Measurements from ENCODE around the gene ZNF213.
"Not testable (repeated sequence)": the region's sequence is repeated elsewhere in the genome, so short reads cannot be mapped to it uniquely, and the experiment has no call there.

ZNF213 gene

DNA sequence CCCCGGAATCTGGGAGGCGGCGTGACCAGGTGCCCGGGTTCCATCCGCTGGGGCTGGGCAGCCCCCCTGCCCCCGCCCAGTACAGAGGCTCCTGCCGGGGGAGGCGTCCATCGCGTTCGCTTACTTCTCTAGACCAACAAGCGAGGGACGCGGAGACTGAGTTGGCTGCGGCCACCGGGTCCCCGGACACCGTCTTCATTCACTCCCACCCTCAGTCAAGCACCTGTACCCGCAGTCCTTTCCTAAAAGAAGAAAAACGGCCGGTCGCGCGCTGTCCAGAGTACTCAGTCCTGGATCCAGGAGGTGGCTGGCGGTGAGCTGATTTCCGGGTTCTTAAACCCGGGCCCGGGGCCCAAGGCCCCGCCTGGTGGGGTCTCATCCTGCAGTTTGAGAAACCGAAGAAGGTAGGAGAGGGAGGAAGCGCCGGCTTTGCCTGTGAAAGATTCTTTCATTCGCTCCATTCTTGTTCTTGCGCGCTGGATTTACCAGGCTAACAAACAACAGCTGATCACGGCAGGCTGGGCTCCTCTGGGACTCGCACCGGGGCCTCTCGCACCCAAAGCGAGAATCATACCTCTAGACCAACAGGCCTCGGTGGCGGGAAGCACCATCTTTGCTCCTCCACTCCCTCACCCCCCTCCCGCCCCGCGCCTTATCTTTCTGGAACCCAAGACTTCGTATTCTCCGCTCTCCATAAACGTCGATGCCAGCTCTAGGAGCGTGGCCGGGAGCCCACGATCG, 35.8 kb downstream of the ZNF213 start:
- DNase-seq (ENCODE audit: low spot score), result peak; percentile 50

DNA sequence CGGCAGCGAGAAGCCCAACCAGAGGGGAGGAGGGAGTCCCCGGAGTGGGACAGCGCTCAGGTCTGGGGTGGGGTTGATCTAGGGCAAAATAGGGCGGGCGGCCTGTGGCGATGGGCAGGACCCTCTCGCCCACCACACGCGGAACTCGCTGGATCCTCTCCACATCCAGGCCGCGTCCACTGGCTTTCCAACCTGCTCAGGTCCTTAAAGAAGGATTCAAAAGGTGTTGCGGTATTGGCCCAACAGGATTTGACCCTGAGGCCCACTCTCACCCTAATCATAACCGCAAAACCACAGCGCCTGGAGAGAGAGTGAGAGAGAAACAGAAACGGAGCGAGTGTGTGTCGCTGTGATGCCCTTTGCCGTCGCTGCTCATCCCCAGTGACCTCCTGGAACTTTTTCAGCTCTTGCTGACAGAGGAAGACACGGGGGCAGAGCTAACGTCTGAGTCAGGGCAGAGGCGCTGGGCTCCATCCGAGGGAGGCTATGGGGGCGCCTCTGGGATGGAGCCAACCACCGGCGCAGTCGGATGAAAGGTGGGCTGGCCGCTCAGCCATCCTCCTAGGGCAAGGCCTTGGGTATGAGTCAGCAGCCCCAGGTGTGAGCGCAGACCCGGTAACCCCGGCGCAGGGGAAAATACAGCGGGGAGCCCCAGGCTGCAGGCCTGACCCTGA, 36.5 kb downstream of the ZNF213 start:
- no peak for DNase-seq (ENCODE audit: low spot score)

DNA sequence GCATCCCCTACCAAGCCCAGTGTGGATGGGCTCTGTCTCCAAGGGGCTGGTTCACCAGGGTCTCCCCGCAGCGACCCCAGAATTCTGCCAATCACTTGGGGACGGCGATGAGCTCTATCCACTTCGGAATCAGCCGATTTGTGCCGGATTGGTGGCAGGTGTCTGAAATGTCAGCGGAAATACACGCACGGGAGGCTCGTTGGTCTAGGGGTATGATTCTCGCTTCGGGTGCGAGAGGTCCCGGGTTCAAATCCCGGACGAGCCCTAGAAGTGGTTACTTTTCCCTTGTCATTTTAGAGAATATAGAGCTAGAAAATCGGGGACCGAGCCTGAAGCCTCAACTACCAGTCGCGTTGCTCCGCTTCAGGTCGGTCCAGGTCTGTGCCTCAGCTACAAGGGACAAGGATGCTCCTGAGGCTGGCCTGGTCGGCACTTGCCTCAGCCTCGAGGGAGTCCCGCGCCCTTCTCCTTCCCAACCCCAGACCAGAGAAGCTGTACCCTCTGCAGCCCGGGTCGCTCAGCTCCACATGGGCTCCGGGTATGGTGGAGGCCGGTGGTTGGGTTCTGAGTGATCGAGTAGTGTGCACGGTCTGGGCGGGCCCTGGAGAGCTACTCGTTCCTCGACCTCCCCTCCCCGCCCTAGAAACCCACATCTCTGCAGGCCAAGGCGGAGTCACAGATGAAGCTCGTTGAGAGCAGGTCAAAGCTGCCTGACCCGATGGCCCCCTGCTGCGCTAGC, 37.2 kb downstream of the ZNF213 start:
- peak; percentile 61 for DNase-seq (ENCODE audit: low spot score)

DNA sequence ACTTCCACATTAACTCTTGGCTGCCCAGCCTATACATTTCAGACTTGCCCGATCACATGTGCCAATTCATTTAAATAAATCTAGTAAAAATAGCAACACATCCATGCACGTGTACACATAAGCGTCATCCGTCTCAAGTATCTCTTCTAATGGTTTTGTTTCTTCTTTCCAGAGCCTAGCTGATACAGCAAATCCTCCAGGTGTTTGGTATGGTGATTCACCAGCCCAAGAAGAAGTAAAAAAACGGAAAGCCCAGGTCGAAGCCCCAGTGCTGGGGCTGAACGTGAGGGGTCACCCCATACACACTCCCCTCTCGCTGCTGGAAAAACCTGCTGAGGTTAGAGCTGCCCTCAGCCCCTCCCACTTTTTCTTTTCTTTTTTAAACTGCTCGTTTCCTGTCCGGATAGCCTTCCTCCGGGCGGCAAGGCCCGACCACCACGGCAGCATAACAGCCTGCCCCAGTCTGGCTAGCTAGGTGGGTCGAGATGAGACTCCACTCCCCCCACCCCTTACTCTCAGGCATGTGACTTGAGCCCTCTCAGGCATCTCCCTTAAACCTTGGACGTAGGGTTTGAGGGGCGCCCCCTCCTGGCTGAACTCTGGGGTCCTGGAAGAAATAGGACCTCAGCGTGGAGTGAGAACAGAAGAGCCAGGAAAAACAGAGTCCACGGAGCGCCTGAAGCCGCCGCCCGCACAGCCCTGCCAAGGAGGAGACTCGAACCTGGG, 39.2 kb downstream of the ZNF213 start:
- DNase-seq (ENCODE audit: low spot score), result peak; percentile 81

DNA sequence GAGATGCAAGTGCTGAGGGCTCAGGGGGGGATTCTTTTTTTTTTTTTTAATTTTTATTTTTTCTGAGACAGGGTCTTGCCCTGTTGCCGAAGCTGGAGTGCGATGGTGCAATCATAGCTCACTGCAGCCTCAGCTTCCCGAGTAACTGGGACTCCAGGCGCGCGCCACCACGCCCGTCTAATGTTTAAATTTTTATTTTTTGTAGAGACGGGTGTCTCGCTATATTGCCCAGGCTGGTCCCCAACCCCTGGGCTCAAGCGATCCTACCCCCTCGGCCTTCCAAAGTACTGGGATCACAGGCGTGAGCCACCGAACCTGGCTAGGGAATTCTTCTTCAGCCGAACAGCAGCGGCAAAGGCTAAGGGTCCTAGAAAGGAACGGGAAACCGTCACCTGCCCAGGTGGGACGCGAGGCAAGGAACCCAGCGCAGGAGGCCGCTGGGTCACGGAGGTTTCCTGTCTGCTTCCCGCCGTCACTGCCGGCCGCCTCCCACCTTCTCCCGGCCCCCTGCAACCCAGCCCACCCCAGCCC, 39.9 kb downstream of the ZNF213 start:
- DNase-seq (ENCODE audit: low spot score), result no peak

DNA sequence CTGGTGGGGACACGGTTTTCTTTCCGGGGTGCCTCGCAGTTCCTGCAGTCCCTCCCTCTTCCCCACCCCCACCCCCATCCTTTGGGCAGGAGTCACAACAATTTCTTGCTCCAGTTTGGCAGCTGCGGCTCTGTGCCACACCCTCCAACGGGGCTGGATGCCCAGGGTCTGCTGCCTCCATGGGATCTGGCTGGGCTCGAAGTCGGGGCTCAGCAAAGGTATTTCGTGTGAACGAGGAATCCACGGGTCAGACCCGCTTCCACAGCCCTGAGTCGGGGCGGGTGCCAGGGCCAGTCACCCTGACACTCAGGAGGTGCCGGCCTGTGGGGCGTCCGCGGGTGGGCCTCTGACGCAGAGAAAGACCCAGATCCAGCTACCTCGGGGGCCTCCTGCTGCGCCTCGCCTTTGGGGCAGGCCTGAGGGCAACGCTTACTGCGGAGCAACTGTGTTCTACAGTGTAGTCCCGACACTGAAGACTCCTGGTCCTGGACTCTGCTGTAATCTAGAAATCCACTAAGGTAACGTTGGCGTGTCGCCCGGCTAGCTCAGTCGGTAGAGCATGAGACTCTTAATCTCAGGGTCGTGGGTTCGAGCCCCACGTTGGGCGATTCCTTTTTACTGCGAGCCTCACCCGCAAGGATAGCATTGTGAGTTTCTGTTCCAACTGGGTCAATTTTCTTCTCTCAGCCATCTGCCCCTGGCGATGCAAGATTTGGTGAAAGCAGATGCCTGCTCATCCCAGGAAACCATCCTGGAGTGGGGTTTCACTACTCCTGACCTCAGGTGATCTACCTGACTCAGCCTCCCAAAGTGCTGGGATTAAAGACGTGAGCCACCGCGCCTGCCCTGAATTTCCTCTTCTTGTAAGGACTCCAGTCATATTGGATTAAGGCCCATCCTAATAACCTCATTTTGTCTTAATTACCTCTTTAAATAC, 40.6 kb downstream of the ZNF213 start:
- peak; percentile 75 for DNase-seq (ENCODE audit: low spot score)

DNA sequence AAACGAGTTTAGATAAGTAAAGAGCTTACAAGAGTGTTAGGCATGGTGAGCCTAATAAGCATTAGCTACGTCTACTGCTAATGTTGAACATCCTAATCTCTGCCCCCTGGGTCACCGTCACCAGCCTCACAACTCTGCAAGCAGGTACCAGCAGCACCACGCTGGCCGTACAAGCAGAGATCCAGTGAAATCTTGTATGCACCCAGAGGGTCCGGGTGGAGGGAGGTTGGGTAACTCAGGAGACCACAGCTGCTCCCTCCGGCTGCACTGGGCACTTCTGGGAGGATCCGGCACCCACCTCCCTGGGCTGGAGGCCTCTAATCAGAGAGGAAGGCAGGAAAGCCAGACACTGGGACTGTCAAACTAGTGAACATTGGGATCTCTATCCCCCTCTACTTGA, 44.8 kb downstream of the ZNF213 start:
- no peak for DNase-seq (ENCODE audit: low spot score)

DNA sequence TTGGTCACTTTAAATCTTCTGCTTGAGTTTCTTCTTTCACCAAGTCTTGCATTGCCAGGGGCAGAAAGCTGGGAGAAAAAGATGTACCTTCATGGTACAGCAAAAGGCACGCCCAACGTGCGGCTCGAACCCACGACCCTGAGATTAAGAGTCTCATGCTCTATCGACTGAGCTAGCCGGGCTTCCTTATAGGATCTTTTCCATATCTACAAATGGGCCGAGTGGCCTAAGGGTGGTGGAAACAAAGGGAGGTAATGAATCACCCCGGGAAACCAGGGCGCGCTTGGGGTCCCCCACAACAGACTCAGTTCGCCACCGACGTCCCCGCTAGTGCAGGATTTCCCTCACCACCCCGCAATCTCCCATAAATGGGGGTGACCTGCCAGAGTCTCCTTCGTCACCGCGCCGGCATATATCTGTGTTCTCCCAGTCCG, 45.6 kb downstream of the ZNF213 start:
- peak; percentile 52 for DNase-seq (ENCODE audit: low spot score)

DNA sequence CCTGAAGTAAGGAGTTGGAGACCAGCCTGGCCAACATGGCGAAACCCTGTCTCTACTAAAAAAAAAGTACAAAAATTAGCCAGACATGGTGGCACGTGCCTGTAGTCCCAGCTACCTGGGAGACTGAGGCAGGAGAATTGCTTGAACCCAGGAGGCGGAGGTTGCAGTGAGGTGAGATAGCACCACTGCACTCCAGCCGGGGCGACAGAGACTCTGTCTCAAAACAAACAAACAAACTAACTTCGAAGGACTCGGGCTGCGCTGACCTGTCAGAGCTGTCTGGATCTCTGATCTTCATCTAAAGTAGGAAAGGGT, 47.4 kb downstream of the ZNF213 start:
- DNase-seq (ENCODE audit: low spot score), result not testable (repeated sequence)

DNA sequence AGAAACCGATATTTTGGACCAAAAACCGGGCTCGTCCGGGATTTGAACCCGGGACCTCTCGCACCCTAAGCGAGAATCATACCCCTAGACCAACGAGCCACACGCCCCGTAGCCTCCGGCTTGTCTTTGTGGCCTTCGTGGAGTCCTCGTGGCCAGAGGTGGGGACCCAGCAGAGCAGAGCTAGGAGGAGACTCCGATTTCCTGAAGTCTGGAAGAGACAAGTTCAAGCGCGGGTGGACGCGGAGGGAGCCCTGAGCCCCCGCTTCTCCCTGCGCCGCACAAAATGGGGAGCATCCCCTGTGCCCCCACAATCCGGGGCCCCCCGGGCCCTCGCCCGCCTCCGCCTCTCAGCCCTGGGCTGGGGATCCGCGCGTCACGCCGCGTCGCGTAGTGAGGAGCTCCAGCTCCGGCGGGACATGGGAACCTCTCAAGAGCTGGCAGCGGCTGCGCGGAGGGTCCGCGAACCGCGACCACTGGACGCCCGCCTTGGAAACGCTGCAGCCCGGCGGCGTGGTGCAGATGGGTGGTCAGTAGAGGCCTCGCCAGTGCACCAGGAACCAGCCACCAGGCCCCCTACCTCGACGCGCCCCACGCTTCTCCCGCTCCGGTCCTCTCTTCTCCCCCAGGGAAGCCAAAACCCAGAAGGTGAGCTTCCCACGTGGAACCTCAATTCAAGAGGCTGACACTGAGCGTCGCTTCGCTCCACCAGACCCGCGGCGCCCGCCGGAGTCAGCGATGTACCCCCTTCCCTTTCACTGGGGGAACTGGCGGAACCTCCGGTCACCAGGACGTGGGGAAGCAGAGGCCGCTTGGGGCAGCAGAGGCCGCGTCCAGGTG, 48.0 kb downstream of the ZNF213 start:
- DNase-seq (ENCODE audit: low spot score), result peak; percentile 88

DNA sequence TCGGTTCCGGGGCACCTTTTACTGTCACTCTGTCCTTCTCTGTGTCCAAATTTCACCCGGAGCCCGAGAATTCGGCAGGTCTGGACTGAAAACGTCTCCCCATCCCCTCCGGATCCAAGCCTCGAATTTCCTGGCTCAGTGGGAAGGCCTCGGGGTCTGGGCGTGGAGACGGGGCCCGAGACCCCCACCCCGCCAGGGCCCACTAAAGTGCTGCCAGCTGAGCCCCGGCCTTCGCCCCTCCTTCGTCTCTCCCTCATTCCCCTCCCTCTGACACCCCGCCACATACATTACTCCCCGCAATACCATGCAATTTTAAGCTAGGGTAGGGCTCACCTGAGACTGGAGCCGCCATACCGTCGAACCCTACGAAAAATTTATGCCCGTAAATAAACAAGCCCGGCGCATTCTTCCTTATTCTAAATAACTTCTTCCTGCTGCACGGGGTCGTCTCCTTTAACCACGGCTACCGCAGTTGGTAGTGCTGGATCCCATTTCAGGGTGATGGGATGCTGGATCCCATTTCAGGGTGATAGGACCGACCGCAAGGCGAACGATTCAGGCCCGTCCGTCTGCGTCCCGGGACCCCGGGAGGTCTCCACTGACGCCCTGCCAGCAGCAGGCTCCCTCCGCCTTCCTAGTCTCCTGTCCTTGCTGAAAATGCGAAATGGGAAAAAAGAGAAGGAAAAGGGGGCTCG, 48.8 kb downstream of the ZNF213 start:
- peak; percentile 62 for DNase-seq (ENCODE audit: low spot score)

DNA sequence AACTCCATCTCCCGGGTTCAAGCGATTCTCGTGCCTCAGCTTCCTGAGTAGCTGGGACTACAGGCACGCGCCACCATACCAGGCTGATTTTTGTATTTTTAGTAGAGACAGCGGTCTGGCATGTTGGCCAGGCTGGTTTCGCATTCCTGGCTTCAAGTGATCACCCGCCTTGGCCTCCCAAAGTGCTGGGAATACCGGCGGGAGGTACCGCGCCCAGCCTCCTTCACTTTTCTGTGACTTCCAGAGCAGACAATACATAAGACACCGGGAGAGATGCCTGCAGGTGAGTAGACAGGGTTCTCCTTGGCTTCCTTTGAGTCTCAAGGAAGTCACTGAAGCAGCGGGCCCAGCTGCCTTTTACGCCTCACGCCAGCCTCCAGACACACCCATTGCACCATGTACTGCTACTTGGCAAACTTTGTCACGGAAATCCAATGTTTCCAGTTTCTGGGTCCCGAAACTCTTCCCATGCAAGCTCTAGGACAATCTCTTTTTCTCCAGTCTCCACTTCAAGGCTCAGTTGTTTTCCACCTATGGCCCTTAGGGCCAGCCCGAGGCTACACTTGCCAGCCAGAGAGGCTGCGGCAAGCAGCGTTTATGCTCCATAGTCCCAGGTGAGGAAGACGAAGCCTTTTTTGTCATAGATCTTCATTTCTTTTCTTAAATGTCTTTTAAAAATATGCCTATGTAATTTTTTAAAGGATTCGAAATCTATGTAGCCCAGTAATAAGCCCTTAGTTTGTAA, 52.3 kb downstream of the ZNF213 start:
- DNase-seq (ENCODE audit: low spot score), result no peak

DNA sequence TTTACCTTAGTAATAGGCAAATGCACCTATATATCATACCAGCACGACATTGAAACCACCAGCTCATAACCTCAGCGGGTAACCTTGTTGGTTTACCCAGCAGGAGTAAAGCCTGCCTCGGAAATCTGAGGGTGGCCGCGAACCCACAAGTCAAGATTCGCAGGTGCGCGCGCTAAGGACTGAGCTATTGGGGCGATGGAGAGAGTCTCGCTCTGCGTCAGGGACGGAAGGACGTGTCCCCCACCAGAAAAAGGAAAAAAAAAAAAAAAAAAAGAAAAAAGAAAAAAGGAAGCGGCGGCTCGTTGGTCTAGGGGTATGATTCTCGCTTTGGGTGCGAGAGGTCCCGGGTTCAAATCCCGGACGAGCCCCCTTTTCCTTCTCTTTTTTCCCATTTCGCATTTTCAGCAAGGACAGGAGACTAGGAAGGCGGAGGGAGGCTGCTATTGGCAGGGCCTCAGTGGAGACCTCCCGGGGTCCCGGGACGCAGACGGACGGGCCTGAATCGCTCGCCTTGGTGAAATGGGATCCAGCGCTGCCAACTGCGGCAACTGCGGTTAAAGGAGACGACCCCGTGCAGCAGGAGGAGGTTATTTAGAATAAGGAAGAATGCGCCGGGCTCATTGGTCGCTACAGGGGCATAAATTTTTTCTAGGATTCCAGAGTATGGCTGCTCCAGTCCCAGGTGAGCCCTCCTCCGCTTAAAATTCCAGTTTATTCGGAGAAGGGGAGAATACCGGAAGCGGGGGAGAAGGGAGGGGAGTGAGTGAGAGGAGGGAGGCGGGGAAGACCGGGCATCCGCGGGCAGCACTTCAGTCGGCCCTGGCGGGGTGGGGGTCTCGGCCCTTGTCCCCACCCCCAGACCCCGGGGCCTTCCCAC, 53.2 kb downstream of the ZNF213 start, which contains the start of gene OR1F1:
TSS of gene OR1F1 (plus strand) at position 407 of the 877 bp plus-strand sequence.
- DNase-seq (ENCODE audit: low spot score), result peak; percentile 66

DNA sequence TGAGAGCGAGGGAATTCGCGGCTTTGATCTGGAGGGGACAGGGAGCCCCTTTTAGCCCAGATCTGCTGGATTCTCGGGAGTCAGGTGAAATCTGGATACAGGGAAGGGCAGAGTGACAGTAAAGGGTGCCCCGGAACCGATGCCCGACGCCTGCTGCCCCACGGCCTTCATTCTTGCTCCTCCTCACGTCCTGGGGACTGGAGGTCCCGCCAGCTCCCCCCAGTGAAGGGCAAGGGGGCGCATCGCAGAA, 53.8 kb downstream of the ZNF213 start:
- peak; percentile 71 for DNase-seq (ENCODE audit: low spot score)

DNA sequence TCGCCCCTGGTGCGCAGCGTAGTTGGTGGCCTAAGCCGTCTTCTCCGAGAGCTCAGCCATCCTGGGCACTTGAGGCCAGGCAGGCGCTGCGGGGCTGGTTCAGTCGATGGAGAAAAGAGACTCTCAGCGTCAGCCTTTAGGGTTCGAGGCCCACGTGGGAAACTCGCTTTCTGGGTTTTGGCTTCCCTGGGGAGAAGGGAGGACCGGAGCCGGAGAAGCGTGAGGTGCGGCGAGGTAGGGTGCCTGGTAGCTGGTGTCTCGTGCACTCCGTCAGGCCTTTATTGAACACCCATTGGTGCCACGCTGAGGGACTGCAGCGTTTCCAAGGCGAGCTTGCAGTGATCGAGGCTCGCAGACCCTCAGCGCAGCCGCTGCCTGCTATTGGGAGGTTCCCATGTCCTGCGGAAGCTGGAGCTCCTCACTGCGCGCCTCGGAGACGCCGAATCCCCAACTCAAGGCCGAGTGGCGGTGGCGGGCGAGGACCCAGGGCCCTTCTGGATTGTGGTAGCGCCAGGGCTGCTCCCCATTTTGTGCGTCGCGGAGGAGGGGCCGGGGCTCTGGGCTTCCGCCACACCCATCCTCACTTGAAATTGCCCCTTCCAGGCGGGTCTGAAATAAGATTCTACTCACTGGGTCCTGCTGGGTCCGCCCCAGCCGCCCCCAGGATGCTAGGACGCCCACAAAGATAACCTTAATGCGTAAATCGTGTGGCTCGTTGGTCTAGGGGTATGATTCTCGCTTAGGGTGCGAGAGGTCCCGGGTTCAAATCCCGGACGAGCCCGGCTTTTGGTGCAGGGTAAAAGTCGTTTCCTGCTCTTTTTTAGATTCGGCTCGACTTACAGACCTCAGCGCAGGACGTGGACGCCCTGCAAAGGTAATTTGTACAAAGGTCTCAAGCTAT, 54.3 kb downstream of the ZNF213 start:
- DNase-seq (ENCODE audit: low spot score), result peak; percentile 77

DNA sequence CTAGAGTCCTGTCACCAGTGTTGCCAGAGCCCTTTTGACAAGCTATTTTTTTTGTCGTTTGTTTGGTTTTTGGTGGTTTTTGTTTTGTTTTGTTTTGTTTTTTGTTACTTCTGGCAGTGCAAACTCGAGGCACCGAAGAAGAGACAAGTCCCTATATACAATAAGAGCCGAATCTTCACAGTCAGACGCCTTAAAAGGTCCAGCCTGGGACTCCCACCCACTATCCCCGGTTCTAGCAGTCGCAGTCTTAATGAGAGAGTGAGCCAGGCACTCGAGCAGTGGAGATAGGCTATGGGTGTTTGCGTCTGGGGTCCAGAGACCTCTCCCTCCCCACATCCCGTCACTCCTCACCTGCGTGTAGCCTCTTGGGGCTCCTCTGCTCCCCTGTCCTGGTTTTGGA, 55.0 kb downstream of the ZNF213 start:
- DNase-seq (ENCODE audit: low spot score), result no peak

DNA sequence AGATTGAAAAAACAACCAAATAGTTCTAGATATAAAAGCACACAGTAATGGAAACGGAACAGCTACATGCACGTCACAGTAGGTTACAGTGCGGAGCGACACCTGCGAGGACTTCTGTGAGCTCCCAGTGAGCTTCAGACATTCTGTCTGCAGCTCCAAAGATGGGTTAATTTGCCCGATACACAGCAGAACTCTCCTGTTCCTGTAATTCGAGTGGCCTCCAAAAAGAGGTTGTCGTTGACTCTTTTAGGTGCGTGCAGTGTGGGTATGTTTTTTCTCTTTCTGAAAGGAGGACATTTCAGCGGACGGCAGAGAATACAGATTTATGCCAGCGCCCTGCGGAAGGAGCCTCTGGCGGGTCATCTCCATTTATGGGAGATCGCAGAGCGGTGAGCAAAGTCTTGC, 56.1 kb downstream of the ZNF213 start:
- no peak for DNase-seq (ENCODE audit: low spot score)

All from ecto neural progenitor cell (in vitro differentiated cells).